Islet of Langerhans (tissue), 1 donor: ENCODE data around the gene PLA2G12B.
A peak's percentile ranks its signal among the peaks of the same experiment; 100 is the strongest.
"Not testable (repeated sequence)": the region's sequence is repeated elsewhere in the genome, so short reads cannot be mapped to it uniquely, and the experiment has no call there.

Source experiments
- FAIRE-seq: peaks from one replicate; lab custom pipeline; 2011; peaks lifted over from hg19 to GRCh38; lab: Jason Lieb, UNC

The PLA2G12B gene

GRCh38 chr10:72954596-72955554 lies at the start of gene PLA2G12B:
TSS of gene PLA2G12B (minus strand) at chr10:72954806. CDS start at chr10:72954685, 121 bp downstream.
- no peak for FAIRE-seq

GRCh38 chr10:73003822-73004221 lies 49.2 kb upstream of the PLA2G12B start:
- FAIRE-seq, result no peak

- no peak for FAIRE-seq
Observed at GRCh38 chr10:73000973-73001372, 46.4 kb upstream of the PLA2G12B start.

GRCh38 chr10:72997099-72997498 lies 42.5 kb upstream of the PLA2G12B start:
- no peak for FAIRE-seq

GRCh38 chr10:72995459-72995858 lies 40.9 kb upstream of the PLA2G12B start:
- FAIRE-seq, result not testable (repeated sequence)

- not testable (repeated sequence) for FAIRE-seq
Observed at GRCh38 chr10:72989771-72990170, 35.2 kb upstream of the PLA2G12B start.

- FAIRE-seq, result not testable (repeated sequence)
Observed at GRCh38 chr10:72984618-72985017, 30.0 kb upstream of the PLA2G12B start.

- FAIRE-seq, result no peak
Observed at GRCh38 chr10:72981882-72982529, 27.4 kb upstream of the PLA2G12B start.

- no peak for FAIRE-seq
Observed at GRCh38 chr10:72981028-72981881, 26.6 kb upstream of the PLA2G12B start.

GRCh38 chr10:72980348-72980747 lies 25.7 kb upstream of the PLA2G12B start:
- no peak for FAIRE-seq

GRCh38 chr10:72979709-72980108 lies 25.1 kb upstream of the PLA2G12B start:
- peak; percentile 9 for FAIRE-seq

- no peak for FAIRE-seq
Observed at GRCh38 chr10:72976886-72977285, 22.3 kb upstream of the PLA2G12B start.

- FAIRE-seq, result no peak
Observed at GRCh38 chr10:72956001-72956400, 1.4 kb upstream of the PLA2G12B start.

- FAIRE-seq, result no peak
Observed at GRCh38 chr10:72954230-72954595, 393 bp downstream of the PLA2G12B start.

GRCh38 chr10:72953687-72954086 lies 919 bp downstream of the PLA2G12B start:
- no peak for FAIRE-seq

GRCh38 chr10:72952642-72953158 lies 1.9 kb downstream of the PLA2G12B start:
- FAIRE-seq, result no peak

- no peak for FAIRE-seq
Observed at GRCh38 chr10:72952189-72952588, 2.4 kb downstream of the PLA2G12B start.

GRCh38 chr10:72951760-72952159 lies 2.8 kb downstream of the PLA2G12B start:
- no peak for FAIRE-seq

- FAIRE-seq, result no peak
Observed at GRCh38 chr10:72948762-72949161, 5.8 kb downstream of the PLA2G12B start.

- no peak for FAIRE-seq
Observed at GRCh38 chr10:72946963-72947362, 7.6 kb downstream of the PLA2G12B start.

- no peak for FAIRE-seq
Observed at GRCh38 chr10:72943498-72944234, 10.9 kb downstream of the PLA2G12B start.

- no peak for FAIRE-seq
Observed at GRCh38 chr10:72935361-72935760, 19.2 kb downstream of the PLA2G12B start.
